BJ (cell line): ENCODE measurements around the gene HIBADH. TPM values are rescaled to one million over a fixed set of nuclear protein-coding genes. Genes with fewer than 3 reads are reported as not detected.

Experiments
- CTCF ChIA-PET: fragments of 350-600 bp; formaldehyde crosslinking; extraction: SDS; loops from one replicate; lab custom pipeline; 2021; ENCODE audit warnings: antibody characterized with exemption, inconsistent platforms; lab: Yijun Ruan, JAX
- POLR2A ChIA-PET: fragments of 300-600 bp; sonication (Branson Sonifier 250); formaldehyde crosslinking; extraction: SDS; loops from one replicate; lab custom pipeline; 2021; ENCODE audit warnings: antibody characterized with exemption; lab: Charles Lee
- DNase-seq: peaks from one replicate; pipeline ENCODE4 v3.0.0-alpha.2; 2011; ENCODE audit warnings: low read depth
- H3K27me3 ChIP-seq: 2 replicates; pipeline ENCODE4 v1.6.0; 2011; ENCODE audit warnings: low read length; ENCODE audit not compliant: control insufficient read depth, insufficient read depth
- H3K36me3 ChIP-seq: 2 replicates; pipeline ENCODE4 v1.5.1; 2011; ENCODE audit warnings: low read length; ENCODE audit not compliant: control insufficient read depth, insufficient read depth
- H3K4me3 ChIP-seq: 2 replicates; pipeline ENCODE4 v1.5.1; 2011; ENCODE audit warnings: low read depth, mild to moderate bottlenecking, control low read depth, low read length
- CTCF ChIP-seq: IDR thresholded peaks from 2 replicates; pipeline ENCODE4 v1.5.1; 2011; ENCODE audit warnings: low read depth, mild to moderate bottlenecking, control low read depth, inconsistent platforms, low read length, moderate library complexity; ENCODE audit not compliant: insufficient read depth
- polyA minus RNA-seq: library from RNA; depleted of rRNA, polyadenylated mRNA; stranded (reverse); fragments of >200 nt; gene quantifications from 2 replicates; pipeline ENCODE4 v1.2.3, GENCODE V29; 2011; rRNA and poly(A)+ RNA removed
- polyA plus RNA-seq: library from polyadenylated mRNA; depleted of rRNA; stranded (reverse); fragments of >200 nt; gene quantifications from 2 replicates; pipeline ENCODE4 v1.2.3, GENCODE V29; 2011; rRNA removed

The HIBADH gene
- polyA plus RNA-seq (42.4 and 70.4 TPM in 2 replicates), polyA minus RNA-seq (16.5 and 16.6 TPM in 2 replicates)

GRCh38 chr7:27662490-27663205 is at the start of gene HIBADH:
Gene HIBADH, minus strand, starts transcription at chr7:27662883. Its CDS starts 95 bp downstream, at chr7:27662788.
- ChIA-PET CTCF (interaction anchor here (0.7 to 1.6 kb wide), 4 partner anchors 15 to 115 kb away, joined by 3 to 6 read pairs (median 4); no protein-coding TSS in a partner anchor), POLR2A (interaction anchor here (0.6 to 0.7 kb wide), 2 partner anchors 25 to 43 kb away, joined by 3 to 12 read pairs; no protein-coding TSS in a partner anchor)
- no peaks in the 10 kb centered on the region for H3K27me3 ChIP-seq
- H3K4me3 ChIP-seq: peak within 1 kb of the TSS; percentile 66
- peak; percentile 97 for DNase-seq
- no peak; the same call in 1 of the 2 replicates for TF ChIP-seq CTCF
- no peaks in the 10 kb centered on the region; the same call in 1 of the 2 replicates for H3K36me3 ChIP-seq

GRCh38 chr7:27712217-27712616 is 49.5 kb upstream of the HIBADH start:
- CTCF ChIA-PET: interaction anchor here (1.3 kb wide), 1 partner anchor 9 kb away, joined by 3 read pairs; no protein-coding TSS in a partner anchor
- Histone ChIP-seq H3K4me3 (no peak overlapping the region), H3K27me3 (no peaks in the 10 kb centered on the region), H3K36me3 (no peaks in the 10 kb centered on the region)
- no peak for DNase-seq
- no peak for TF ChIP-seq CTCF
- POLR2A ChIA-PET: no interaction called here

- no peak for TF ChIP-seq CTCF
- ChIA-PET POLR2A (no interaction called here), CTCF (interaction anchor here (0.8 to 1.1 kb wide), 3 partner anchors 26 to 41 kb away, joined by 3 read pairs; no protein-coding TSS in a partner anchor)
- DNase-seq: peak; percentile 50
- H3K27me3 ChIP-seq: no peaks in the 10 kb centered on the region
- no peaks in the 10 kb centered on the region for H3K36me3 ChIP-seq
- H3K4me3 ChIP-seq: no peak overlapping the region
Measured at GRCh38 chr7:27709137-27710075, 46.7 kb upstream of the HIBADH start.

GRCh38 chr7:27708485-27708884 is 45.8 kb upstream of the HIBADH start:
- ChIA-PET POLR2A (no interaction called here), CTCF (interaction anchor here (1.0 kb wide), 1 partner anchor 42 kb away, joined by 3 read pairs; no protein-coding TSS in a partner anchor)
- no peak for TF ChIP-seq CTCF
- Histone ChIP-seq H3K36me3 (no peaks in the 10 kb centered on the region), H3K27me3 (no peaks in the 10 kb centered on the region), H3K4me3 (no peak overlapping the region)
- no peak for DNase-seq
